Activated naive CD8-positive, alpha-beta T cell treated with anti-CD3 and anti-CD28 coated beads, Interleukin-2, amount 50 U/mL, for 16 hours (primary cell): ENCODE data around the gene PDHX.
A peak's percentile ranks its signal among the peaks of the same experiment; 100 is the strongest.
"Not testable (repeated sequence)": the region's sequence is repeated elsewhere in the genome, so short reads cannot be mapped to it uniquely, and the experiment has no call there.

Experiments used
- DNase-seq: peaks from one replicate; pipeline ENCODE4 v3.0.0-alpha.2; 2020; ENCODE audit warnings: low read depth, low spot score

PDHX gene

DNA sequence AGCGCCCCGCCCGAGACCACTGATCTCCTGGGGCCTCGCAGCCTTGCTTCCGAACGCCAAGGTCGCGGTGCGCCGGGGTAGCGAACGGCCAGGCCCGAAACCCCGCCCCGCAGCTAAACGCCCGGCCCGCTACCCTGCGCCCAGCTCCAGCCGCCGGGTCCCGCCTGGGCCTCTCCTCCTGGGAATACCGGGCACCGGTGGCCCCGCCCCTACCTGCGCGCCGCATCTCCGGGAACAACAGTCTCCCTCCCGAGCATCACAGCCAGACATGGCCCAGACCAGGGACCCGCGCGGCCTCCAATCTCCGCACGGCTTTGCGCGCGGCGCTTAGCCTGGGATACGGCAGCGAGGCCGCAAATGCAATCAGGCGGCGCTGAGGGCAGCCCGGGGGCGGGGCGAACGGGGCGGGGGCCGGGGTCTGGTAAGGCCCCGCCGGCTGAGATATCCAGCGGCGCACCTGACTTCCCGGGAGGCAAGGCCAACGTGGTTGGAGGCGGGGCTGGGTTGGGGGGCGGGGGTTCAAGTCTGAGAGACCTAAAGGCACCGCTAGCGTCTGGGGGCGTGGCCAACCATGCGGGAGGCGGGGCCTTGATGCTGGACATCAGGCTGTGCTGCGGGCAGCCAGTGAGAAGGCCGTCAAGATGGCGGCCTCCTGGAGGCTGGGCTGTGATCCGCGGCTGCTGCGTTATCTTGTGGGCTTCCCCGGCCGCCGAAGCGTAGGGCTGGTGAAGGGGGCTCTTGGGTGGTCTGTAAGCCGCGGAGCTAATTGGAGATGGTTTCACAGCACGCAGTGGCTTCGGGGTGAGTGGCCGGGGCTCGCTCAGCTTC lies at the start of gene PDHX, which contains the start of gene APIP:
PDHX (plus strand) TSS at position 604 of the 828 bp plus-strand sequence; CDS start at position 642, 38 bp downstream.
APIP (minus strand) TSS at position 365 of the 828 bp plus-strand sequence; CDS start at position 270, 95 bp downstream.
- peak; percentile 98 for DNase-seq

DNA sequence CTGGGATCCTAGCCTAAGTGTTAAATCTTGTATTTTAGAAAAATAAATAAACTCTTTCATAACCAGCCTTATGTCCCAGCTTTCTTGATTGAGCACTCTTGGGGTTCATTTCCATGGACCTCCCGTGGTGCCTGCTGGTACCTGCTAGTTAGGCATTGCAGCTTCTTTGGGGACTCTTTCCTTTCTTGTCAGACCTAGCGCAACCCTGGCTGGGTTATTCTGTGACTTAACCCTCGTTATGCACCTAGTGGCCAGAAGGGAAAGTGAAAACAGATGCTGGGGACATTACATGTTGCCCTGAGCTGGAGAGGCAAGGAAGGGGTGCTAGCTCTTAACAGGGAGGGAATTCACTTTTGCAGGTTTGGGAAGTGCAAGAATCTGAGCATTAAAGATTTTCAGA lies 47.0 kb upstream of the PDHX start:
- no peak for DNase-seq

DNA sequence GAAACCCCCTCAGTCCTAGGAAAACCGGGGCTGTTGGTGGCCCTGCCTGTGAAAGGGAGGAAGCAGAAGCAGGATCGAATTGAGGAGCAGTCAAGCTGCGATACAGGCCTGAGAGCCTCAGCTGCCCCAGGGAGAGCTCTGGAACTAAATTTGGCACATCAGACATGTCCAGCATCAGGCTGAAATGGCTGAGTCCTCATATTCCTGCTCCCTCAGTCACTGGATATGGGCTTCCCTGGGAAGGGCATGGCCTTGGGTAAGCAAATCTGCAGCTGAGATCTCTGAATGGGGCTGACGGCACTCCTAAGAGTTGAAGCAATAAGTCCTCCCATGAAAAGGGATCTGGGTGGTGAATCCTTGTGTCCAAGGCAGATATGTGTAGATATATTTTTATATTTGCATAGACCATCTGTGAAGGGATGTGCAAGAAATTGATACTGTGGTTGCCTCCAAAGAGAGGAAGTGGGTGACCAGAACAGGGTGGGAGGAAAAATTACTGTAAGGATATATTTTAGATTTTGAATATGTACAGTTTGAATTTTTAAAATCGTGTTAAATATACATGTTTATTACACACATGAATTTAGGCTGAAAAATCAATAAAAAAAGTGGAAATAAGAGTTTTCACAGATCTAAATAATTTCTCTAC lies 45.7 kb upstream of the PDHX start:
- DNase-seq, result no peak

DNA sequence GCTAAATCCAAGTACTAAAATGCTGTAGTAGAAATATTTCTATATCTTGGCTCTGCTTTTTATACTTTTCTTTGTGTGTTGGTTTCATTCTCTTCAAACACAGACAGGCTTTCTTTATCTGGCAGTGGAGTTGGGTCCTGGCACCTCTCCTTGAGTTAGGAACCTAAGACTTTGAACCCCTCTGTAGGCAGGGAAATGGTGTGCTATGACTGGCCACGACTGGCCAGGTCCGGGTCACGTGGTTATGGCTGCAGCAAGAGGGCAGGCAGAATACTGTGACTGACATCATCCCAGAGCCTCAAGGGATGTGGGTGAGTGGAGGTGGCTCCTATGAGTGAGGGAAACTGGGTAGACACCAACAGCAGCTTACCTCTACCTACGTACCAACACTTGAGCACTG lies 42.2 kb upstream of the PDHX start:
- DNase-seq, result no peak

DNA sequence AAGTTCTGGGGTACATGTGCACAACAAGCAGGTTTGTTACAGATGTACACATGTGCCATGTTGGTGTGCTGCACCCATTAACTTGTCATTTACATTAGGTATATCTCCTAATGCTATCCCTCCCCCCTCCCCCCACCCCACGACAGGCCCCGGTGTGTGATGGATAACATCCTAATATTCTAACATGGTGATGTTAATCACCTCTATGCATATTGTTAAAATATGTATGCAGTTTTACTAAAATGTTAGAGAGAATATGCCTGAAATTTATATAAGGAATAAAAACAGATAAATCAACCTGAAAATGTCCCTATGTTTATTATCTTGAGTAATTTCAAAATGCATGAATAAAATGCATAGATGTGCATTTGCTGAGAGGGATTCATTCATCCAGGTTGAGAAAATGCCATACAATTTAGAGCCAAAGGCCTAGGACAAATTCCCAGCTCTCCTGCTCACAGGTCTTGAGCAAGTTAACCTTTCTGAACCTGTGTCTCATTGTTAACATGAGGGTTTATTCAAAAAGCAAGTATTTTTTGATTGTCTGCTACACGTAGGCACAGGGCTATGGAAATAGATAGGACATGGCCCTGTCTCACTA lies 38.9 kb upstream of the PDHX start:
- DNase-seq, result no peak

DNA sequence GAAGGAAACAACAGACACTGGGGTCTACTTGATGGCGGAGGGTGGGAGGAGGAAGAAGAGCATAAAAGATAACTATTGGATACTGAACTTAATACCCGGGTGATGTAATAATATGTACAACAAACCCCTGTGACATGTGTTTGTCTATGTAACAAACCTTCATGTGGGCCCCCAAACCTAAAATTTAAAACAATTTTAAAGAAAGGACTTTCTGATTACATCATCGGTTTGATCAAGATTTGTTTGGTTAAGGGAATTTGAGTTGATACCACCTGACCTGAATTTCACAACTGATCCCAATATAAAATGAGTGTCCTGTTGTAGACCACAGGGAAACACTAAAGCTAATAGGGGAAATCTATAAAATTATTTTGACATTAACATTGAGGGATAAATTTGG lies 34.5 kb upstream of the PDHX start:
- DNase-seq, result no peak

DNA sequence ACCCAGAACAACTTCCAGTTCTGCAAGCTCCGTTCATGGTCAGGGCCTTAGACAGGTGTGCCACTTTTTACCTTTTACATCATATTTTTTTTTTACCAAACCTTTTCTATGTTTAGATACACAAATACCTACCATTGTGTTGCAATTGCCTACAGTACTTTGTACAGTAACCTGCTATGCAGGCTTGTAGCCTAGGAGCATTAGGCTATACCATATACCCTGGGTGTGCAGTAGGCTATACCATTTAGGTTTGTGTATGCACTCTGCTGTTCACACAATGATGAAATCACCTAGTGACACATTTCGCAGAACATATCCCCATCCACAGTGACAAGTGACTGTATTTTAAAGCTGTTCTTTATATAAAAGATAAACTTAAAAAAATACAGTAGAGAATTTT lies 29.8 kb upstream of the PDHX start:
- no peak for DNase-seq

DNA sequence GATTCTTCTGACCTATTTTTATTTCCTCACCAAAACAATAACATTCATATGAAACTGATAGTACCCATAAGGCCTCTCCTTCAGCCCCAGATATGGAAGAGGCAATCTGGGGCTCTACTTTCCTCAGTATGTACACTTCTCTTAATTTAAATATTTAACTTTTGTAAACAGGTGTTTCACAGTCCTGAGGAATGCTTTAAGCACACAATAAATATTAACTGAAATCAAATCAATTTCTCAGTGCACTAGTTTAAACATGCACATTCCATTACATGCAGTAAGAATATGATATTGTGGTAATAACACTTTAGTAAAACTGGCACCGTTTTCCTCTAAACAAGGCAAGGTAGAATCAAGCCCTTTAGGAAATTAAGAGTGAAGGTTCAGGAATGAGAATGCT lies 29.2 kb upstream of the PDHX start:
- no peak for DNase-seq

DNA sequence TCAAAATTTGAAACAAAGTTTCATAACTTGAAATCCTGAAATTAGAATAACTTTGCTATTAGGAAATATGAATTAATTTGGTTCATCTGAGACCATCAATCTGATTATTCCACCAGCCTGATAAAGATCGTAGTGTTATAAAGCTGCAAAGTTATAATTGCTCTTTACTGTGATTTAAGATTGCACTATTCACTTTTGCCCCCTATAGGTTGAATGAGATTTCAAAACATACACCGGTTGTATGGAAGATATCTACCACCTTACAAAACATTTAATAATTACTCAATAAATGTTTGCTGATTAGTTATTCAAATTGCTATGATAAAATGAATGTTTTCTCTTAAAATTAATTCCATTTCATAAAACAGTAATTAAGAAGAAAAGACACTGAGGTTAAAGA lies 26.3 kb upstream of the PDHX start:
- no peak for DNase-seq

DNA sequence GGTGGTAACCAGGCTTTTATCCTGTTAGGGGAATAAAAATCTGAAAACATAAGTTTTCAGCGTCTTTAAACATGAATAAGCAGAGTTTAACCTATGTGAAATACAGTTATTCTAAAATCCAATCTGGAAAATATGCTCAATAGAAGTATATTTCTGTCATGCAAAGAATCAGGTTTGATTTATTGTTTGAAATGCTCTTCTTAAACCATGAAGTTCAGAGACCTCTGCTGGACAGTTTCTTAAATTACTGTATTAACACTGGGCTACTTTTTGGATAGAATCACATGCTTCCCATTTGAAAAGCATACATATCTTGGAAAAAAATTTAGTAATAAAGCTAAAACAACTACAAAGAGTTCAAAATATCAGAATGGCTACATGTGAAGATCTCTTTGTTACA lies 25.6 kb upstream of the PDHX start:
- DNase-seq, result no peak

DNA sequence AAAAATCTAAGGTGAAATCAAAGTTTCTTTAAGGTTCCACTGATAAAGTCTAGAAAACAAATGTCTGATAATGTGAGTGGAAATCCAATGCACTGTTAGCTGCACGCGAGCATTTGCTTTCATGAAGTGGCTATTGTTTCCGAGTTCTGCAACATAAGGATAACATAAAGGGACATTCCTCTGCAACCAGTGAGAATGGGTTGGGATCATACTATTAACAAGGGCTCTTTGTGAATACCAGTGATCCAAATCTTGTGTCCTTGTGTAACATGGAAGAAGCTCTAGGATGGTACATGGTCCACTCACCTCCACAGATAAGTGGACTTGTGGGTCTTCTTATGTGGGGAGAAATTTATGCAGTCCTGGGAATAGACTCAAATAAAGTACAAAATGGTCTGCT lies 24.8 kb upstream of the PDHX start:
- no peak for DNase-seq

DNA sequence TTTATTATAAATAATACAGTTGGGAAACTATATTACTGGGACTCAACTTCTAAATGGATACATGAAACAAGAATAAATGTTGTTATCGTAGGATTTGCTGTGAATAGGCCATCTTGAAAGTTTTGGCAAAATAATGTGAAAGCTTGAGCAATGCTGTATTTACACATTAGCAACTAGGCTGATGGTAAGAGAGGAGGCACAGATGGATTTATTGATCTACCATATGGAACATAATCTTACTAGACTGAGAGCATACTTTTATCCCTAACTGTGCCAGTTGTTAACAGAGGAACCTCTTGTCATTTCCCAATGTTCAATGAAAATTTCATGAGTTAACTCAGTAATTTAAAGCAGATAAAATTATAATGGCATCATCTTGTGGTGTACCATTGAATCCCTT lies 23.0 kb upstream of the PDHX start:
- no peak for DNase-seq

DNA sequence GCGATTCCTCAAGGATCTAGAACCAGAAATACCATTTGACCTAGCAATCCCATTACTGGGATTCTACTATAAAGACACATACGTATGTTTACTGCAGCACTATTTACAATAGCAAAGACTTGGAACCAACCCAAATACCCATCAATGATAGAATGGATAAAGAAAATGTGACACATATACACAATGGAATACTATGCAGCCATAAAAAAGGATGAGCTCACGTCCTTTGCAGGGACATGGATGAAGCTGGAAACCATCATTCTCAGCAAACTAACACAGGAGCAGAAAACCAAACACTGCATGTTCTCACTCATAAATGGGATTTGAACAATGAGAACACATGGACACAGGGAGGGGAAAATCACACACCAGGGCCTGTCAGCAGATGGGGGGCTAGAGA lies 20.2 kb upstream of the PDHX start:
- not testable (repeated sequence) for DNase-seq

DNA sequence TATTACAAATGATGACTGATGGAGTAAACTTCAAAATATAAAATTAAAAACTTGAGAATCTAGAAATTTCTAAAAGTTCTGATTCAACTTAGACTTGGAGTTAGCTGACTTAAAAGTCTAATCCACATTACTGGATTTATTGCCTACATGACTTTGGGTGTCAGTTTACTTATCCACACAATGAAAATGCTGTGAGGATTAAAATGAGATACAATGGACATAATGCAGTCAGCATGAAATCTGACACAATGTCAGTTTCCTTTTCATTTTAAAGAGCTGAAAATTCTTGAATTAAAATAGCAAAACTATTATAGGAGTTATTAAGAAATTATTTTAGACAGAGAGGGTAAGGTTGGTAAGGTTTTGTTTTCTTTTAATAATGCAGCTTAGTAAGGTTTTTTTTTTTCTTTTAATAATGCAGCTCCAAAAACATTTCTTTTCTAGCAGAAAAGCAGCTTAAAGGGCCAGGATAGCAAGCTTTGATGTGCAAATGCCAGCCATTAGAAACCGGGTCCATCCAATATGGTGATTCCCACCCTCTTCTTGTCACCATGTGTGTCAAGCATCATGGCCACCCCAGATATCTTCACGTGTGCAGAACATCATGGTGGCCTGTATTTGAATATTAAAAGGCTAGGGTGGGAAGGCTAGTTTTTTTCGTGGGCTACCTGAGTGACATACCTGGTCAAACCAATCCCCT lies 19.1 kb upstream of the PDHX start:
- no peak for DNase-seq

DNA sequence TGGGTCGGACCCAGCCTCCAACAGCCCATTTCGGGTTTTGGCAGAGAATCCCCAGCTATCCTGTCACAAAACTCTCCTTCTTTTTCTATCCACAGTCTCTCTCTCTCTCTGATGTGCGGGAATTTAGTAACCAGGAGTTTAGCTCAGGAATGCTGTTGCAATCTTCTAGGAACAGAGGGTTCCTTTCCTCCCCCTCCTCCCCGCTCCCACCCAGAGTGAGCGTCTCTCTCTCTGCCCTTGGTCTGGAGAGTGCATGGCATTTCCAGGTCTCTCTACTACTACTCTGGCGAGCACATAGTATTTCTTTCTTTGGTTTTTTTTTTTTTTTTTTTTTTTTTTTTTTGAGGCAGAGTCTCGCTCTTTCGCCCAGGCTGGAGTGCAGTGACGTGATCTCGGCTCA lies 17.9 kb upstream of the PDHX start:
- DNase-seq, result no peak

DNA sequence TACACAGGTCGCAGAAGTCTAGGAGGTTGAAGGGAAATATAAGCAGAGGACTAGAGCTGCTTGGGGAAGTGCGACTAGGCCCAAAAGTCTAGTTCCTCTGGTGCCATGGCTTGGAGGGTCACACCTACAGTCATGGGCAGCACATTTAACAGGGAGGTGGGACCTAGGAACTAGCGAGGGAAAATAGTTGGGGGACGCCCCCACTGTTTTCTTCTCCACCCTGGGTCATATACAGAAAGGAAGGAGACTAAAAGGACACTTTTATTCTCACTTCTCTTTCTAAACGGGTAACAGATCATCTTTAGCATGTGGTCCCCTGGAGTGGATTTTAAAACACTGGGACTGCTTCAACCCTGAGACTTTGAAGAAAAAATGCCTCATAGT lies 16.8 kb upstream of the PDHX start:
- DNase-seq, result no peak

DNA sequence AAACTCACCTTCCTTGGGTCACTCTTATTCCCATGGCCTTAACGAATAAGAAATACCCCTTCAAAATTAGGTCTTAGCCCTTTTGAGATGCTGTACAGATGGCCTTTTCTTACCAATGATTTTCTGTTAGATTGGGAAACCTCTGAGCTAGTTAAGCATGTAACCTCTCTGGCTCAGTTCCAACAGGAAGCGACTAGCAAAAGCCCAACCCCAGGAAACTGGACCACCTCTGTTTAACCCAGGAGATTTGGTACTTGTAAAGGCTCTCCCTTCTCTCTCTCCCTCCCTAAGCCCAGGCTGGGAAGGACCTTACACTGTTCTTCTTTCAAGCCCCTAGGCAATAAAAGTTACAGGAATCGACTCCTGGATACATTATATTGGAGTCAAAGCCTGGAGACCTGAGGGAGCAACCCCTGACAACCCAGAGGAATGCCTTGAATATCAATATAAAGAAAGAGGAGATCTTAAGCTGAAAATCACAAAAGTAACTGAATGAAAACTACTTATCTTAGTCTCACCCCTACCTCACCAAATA lies 11.9 kb upstream of the PDHX start:
- DNase-seq, result no peak

DNA sequence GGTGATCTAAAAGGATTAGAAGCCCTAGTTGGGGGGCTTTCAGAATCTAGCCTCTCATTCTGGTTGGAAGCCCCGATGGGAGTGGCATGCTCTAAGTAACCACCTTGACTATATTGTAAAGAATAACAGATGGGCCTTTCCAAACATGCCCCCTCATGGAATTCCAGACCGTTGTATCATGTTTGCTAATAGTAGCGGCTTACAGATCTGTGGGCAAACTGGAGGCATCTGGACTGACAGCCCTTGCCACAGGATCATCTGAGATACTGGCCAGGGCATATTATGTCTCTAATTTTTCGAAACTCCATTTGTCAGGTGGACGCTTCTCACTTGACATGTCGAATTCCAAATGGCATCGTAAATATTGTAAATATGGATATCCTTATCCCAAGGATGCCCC lies 10.8 kb upstream of the PDHX start:
- DNase-seq, result no peak

DNA sequence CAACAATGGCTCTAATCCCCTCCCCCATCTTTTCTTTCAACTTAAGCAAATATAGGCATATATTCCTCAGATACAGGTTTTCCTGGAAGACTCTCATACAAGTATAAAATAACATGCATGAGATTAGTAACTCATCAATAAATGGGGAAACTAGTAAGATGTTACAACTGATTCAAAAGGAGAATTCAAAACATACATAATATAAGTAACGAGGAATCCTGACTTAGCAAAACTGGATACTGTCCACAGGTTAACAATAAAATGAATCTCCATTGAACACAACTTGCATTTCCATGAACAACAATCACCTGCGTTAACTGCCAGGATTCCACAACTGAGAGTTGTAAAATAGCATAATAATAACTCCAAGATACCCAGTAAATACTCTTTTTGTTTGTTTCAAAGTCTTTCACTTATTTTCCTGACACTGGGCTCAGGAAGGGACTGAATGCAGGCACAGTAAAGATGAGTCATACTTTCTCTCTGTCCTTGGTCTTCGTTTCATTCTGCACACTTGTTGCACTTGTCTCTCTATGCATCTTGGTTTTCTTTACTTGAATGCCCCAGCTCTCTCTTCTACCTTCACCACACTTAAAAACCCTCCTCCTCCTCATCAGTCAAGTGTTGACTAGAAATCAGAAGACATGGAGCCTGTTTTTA lies 8.4 kb upstream of the PDHX start:
- DNase-seq, result no peak

DNA sequence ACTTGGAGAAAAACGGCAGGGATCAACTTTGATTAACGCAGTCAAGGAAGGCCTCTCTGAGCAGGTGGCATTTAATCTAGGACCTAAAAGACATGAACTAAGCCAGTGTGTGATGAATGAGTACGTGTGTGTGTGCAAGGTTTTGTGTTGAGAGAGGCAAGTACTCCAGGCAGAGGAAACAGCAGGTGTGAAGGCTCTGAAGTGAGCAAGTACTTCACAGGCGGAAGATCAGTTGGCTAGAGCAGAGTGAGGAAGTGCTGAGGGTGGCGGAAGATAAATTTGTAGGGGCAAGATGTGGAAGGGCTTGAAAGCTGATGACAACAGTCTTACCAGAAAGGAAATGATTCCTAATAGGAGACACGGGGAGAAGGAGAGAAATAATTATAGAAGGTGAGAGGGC lies 7.0 kb upstream of the PDHX start:
- DNase-seq, result no peak

DNA sequence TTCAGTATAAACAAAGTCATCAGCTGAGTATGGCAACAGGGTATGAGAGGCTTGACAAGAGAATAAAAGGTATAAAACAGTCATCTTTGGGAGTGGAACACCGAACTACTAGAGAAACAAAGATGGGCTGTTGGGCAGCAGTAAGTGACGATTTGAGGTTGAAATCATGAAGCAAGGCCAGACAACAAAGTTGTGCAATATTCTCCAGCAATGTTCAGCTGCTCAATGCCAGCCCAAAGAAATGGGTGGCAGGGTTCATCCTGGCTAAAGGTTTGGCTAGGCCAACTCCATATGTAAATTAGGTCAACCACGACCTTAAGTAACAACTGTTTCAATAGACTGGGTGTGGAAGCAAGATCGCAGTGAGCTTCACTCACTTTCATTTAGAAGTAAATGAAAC lies 6.5 kb upstream of the PDHX start:
- no peak for DNase-seq
